NB4 (cell line): ENCODE data around the gene TUBB8B.
"Not testable (repeated sequence)": the region's sequence is repeated elsewhere in the genome, so short reads cannot be mapped to it uniquely, and the experiment has no call there.

Experiments used
- CTCF ChIP-seq: IDR thresholded peaks from one replicate; pipeline ENCODE4 v1.5.1; 2012; ENCODE audit warnings: low read depth, low read length
- POLR2A ChIP-seq: IDR thresholded peaks from 2 replicates; pipeline ENCODE4 v1.6.1; 2011; ENCODE audit warnings: mild to moderate bottlenecking; ENCODE audit not compliant: insufficient read length; ENCODE audit errors: extremely low read depth

DNA sequence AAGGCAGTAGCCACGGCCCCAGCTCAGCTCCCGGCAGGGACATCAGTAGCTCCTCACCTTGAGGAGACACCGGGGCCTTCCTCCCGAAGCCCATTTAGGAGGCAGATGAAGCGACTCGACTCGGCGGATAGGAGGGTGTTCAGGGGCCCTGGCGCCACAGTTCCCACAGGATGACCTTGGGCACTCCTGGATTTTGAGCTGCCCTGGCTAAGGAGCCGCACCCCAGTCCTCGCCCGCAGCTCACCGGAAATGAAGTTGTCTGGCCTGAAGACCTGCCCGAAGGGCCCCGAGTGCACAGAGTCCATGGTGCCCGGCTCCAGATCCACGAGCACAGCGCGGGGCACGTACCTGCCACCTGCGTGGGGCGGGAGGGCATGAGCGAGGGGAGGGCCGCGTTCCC is 719 bp downstream of the TUBB8B start:
- not testable (repeated sequence) for TF ChIP-seq CTCF, POLR2A
